ENCODE data around the gene PIK3C3. TPM values are rescaled to one million over a fixed set of nuclear protein-coding genes. Genes with fewer than 3 reads are reported as not detected.

Gene PIK3C3
- total RNA-seq, 1 donor from 2014 or later: 41.5 TPM

DNA sequence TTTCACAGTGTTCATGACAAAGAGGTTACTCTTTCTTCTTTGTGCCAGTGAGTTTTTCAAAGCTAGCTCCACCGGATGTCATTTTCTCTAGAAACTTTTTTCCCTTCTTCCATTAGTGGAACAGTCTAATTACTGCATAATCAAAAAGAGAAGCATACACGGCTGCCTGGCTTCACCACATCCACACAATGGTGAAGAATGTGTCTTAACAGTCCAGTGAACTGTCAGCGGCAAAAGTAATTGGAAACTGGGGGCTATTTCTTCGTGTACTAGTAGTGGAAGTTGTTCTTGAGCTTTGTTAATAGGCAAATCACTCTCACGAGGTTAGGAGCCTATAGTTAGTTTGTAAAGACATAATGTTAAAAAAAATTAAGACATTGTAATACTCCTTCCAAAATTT lies 32.9 kb upstream of the PIK3C3 start:
- Mint-ChIP-seq H3K4me1 (peaks cover 11% of the 10 kb centered on the region), H3K4me3 (no peak overlapping the region), H3K27ac (ENCODE audit: unreplicated experiment) (peak overlapping the region; percentile 63), H3K27me3 (ENCODE audit: low read depth) (no peaks in the 10 kb centered on the region), H3K9me3 (no peaks in the 10 kb centered on the region), H3K36me3 (ENCODE audit: low read depth) (no peaks in the 10 kb centered on the region)
- no peak for DNase-seq (ENCODE audit: low read depth, low spot score)
- TF ChIP-seq, protein P1, sequence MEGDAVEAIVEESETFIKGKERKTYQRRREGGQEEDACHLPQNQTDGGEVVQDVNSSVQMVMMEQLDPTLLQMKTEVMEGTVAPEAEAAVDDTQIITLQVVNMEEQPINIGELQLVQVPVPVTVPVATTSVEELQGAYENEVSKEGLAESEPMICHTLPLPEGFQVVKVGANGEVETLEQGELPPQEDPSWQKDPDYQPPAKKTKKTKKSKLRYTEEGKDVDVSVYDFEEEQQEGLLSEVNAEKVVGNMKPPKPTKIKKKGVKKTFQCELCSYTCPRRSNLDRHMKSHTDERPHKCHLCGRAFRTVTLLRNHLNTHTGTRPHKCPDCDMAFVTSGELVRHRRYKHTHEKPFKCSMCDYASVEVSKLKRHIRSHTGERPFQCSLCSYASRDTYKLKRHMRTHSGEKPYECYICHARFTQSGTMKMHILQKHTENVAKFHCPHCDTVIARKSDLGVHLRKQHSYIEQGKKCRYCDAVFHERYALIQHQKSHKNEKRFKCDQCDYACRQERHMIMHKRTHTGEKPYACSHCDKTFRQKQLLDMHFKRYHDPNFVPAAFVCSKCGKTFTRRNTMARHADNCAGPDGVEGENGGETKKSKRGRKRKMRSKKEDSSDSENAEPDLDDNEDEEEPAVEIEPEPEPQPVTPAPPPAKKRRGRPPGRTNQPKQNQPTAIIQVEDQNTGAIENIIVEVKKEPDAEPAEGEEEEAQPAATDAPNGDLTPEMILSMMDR (conservative IDR thresholded peaks at IDR 0.05): no peak

DNA sequence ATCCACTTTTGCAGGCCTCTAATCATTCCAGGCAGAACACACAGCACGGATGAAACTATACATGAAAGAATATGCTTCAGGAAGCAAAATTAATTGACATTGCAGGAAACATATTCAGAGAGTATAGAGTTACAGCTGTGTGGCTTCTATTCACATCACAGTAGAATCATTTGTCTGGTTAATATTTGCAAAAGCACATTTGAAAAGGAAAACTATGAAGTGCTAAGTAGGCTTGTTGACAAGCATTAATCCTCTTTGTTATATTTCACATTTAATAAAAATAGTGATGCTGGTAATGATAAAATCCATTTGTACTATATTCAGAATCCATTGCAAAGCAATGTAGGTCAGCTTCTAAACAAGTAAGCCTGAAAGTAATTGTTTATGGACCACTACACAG lies 32.2 kb upstream of the PIK3C3 start:
- no peak for DNase-seq (ENCODE audit: low read depth, low spot score)
- Mint-ChIP-seq H3K4me1 (peaks cover 11% of the 10 kb centered on the region), H3K9me3 (no peaks in the 10 kb centered on the region), H3K36me3 (ENCODE audit: low read depth) (no peaks in the 10 kb centered on the region), H3K4me3 (no peak overlapping the region), H3K27me3 (ENCODE audit: low read depth) (no peaks in the 10 kb centered on the region), H3K27ac (ENCODE audit: unreplicated experiment) (no peak overlapping the region)
- TF ChIP-seq, protein P1 (conservative IDR thresholded peaks at IDR 0.05): no peak

DNA sequence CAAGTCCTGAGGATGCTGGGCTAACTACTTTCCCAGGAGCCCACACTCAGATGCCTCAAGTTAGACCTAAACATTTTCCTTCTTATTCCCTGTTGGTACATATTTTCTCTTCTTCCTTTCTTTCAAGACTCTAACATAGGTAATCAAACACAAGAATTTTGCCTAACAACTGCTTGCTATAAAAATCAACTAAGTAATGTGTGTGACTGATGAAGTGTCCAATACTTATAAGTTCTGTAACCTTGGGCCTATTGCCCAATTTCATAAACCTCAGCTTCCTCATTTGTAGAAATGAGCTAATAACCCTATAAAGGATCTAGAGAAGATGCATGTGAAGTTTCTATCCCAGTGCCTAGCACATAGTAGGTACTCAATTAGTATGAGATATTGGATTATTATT lies 31.6 kb upstream of the PIK3C3 start:
- TF ChIP-seq, protein P1 (conservative IDR thresholded peaks at IDR 0.05): no peak
- Mint-ChIP-seq H3K36me3 (ENCODE audit: low read depth) (no peaks in the 10 kb centered on the region), H3K27ac (ENCODE audit: unreplicated experiment) (no peak overlapping the region), H3K4me1 (peaks cover 11% of the 10 kb centered on the region), H3K4me3 (no peak overlapping the region), H3K27me3 (ENCODE audit: low read depth) (no peaks in the 10 kb centered on the region), H3K9me3 (no peaks in the 10 kb centered on the region)
- no peak for DNase-seq (ENCODE audit: low read depth, low spot score)

DNA sequence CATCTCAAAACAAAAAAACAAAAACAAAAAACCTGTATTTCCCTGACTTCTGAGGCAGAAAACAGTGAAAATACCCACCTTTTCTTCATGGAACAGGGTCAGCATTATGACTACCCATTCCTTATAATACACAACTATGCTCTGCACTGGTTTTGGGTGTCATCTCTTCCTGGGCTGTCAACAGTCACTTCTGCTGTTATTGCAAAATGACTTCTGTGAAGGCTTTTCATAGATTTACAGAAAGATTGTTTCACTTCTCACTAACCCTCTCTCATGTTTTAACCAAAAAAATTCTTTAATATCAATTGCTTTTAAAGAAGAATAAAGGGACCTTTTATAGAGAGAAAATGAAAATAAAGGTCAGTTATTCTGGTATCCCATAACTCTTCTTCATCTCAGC lies 26.5 kb upstream of the PIK3C3 start:
- TF ChIP-seq, protein P1 (conservative IDR thresholded peaks at IDR 0.05): no peak
- no peak overlapping the region for H3K27ac Mint-ChIP-seq (ENCODE audit: unreplicated experiment)
- H3K9me3 Mint-ChIP-seq: no peaks in the 10 kb centered on the region
- H3K36me3 Mint-ChIP-seq (ENCODE audit: low read depth): no peaks in the 10 kb centered on the region
- H3K4me3 Mint-ChIP-seq: no peak overlapping the region
- DNase-seq (ENCODE audit: low read depth, low spot score): no peak
- no peaks in the 10 kb centered on the region for H3K27me3 Mint-ChIP-seq (ENCODE audit: low read depth)
- H3K4me1 Mint-ChIP-seq: no peaks in the 10 kb centered on the region

DNA sequence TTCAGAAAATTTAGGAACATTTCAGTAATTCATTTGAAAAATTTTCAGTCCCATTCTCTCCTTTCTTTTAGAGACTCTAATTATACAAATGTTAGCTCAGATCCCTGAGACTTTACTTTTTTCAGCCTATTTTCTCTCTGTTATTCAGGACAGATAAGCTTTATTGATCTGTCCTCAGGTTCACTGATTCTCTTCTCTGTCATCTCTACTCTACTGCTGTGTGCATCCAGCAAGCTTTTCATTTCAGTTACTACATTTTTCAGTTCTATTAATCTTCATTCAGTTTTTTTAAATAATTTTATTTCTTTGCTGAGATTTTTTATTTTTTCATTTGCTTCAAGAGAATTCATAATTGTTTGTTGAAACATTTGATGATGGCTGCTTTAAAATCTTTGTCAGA lies 22.1 kb upstream of the PIK3C3 start:
- Mint-ChIP-seq H3K4me3 (no peak overlapping the region), H3K27me3 (ENCODE audit: low read depth) (no peaks in the 10 kb centered on the region), H3K27ac (ENCODE audit: unreplicated experiment) (no peak overlapping the region), H3K9me3 (no peaks in the 10 kb centered on the region), H3K36me3 (ENCODE audit: low read depth) (no peaks in the 10 kb centered on the region), H3K4me1 (no peaks in the 10 kb centered on the region)
- TF ChIP-seq, protein P1 (conservative IDR thresholded peaks at IDR 0.05): no peak
- no peak for DNase-seq (ENCODE audit: low read depth, low spot score)

DNA sequence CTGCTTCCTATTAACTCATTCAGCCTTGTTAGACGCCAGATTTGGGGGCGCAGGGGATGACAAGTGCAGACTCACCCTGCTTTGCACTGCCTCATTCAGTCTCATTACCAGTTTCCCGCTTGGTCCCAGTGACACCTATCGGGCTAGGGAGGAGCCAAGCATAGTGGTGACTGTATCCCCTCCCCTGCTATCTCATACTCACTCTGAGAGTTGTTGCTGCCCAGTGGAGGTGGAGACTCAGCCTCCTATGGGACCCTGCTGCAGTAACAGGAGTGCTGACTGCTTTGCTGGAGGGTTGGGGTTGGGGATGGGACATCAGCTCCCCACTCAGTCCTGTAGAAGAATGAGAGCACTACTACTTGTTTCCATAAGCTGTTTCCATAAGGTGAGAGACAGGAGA lies 21.3 kb upstream of the PIK3C3 start:
- TF ChIP-seq, protein P1 (conservative IDR thresholded peaks at IDR 0.05): no peak
- Mint-ChIP-seq H3K27me3 (ENCODE audit: low read depth) (no peaks in the 10 kb centered on the region), H3K9me3 (no peaks in the 10 kb centered on the region), H3K27ac (ENCODE audit: unreplicated experiment) (no peak overlapping the region), H3K36me3 (ENCODE audit: low read depth) (no peaks in the 10 kb centered on the region), H3K4me3 (no peak overlapping the region), H3K4me1 (no peaks in the 10 kb centered on the region)
- DNase-seq (ENCODE audit: low read depth, low spot score): no peak
